Measurements from ENCODE around the gene PHTF2. TPM values are rescaled to one million over a fixed set of nuclear protein-coding genes. Genes with fewer than 3 reads are reported as not detected.
"Not testable (repeated sequence)": the region's sequence is repeated elsewhere in the genome, so short reads cannot be mapped to it uniquely, and the experiment has no call there.

Gene PHTF2
- total and polyA plus RNA-seq, 8 donors = 16.2 to 40.8 (median 30.5) TPM

DNA sequence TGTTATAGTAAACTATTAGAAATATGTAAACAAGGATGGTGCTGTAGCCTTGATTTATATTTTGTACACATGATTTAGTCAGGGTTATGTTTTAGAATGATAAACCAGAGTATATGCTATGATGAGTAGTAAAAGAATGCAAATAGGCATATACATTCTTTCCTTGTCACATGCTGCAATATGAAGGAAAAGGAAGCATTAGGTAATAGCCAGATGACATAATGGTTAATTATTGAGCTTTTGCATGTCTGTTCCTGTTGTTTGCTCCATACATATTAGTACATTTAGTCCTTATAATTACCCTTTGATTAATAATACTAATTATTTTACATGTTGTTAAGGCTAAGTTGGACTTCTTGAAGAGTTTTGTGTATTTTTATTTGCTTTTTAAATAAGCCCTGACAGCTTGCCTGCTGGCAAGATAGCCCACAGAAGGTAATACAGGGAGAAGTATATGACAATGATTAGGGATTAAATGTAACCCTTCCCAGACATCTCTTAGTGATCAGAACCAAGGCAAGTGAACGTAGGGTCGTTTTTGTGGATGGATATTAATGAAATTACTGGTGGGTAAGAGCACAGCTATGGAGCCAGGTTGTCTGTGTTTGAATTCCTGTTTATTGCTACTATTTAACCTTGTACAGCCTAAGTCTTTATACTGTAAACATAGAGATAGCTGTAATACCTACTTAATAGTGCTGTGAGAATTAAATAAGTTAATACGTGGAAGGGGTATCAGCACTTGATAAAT is 68.4 kb downstream of the PHTF2 start:
- Histone ChIP-seq H3K9me3 (no peaks in the 10 kb centered on the region), H3K4me1 (peaks cover 0 to 13% of the 10 kb centered on the region in 2 donors), H3K27me3 (no peaks in the 10 kb centered on the region), H3K27ac (no peak overlapping the region), H3K36me3 (no peaks in the 10 kb centered on the region), H3K4me3 (no peak overlapping the region)
- intact Hi-C loops (cut with DNase I) = no loop called here
- TF ChIP-seq CTCF (IDR thresholded peaks at IDR 0.05) = no peak
- peak in 1 of 4 donors; percentile 9 for DNase-seq
- ATAC-seq = no peak

DNA sequence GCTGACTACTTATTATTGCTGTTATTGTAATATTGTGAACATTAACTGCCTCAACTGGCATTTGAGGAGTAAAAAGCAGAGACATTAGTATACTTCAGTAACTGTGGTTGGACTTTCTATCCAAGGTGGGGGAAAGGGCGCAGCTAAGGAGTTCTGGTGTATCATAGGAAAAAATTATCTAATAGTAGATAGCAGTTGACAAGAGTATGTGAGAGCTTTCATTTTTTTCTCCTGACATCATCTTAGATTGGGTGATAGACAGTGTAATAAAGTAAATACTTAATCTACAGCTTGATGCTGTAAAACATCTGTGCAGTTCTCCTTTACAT is 68.9 kb downstream of the PHTF2 start:
- DNase-seq = no peak
- Histone ChIP-seq H3K27ac (no peak overlapping the region), H3K9me3 (no peaks in the 10 kb centered on the region), H3K27me3 (no peaks in the 10 kb centered on the region), H3K4me1 (peaks cover 0 to 13% of the 10 kb centered on the region in 2 donors), H3K36me3 (no peaks in the 10 kb centered on the region), H3K4me3 (no peak overlapping the region)
- no peak for ATAC-seq
- TF ChIP-seq CTCF (IDR thresholded peaks at IDR 0.05) = no peak
- intact Hi-C loops (cut with DNase I) = no loop called here

GRCh38 chr7:77872256-77872655 is 73.7 kb downstream of the PHTF2 start:
- ATAC-seq; H3K27me3 ChIP-seq; H3K4me3 ChIP-seq; DNase-seq; H3K27ac ChIP-seq; H3K9me3 ChIP-seq; H3K4me1 ChIP-seq; intact Hi-C loops (cut with DNase I); H3K36me3 ChIP-seq: not testable (repeated sequence)

- DNase-seq; ATAC-seq; H3K4me1 ChIP-seq; H3K27me3 ChIP-seq; H3K27ac ChIP-seq; intact Hi-C loops (cut with DNase I); H3K36me3 ChIP-seq; H3K4me3 ChIP-seq; H3K9me3 ChIP-seq: not testable (repeated sequence)
These were observed 75.1 kb downstream of the PHTF2 start for GRCh38 chr7:77873416-77874327.

GRCh38 chr7:77877791-77878190 is 79.2 kb downstream of the PHTF2 start:
- Histone ChIP-seq H3K27me3 (no peaks in the 10 kb centered on the region), H3K9me3 (no peaks in the 10 kb centered on the region), H3K4me1 (no peaks in the 10 kb centered on the region), H3K4me3 (no peak overlapping the region), H3K27ac (no peak overlapping the region), H3K36me3 (no peaks in the 10 kb centered on the region)
- no peak for TF ChIP-seq CTCF (IDR thresholded peaks at IDR 0.05)
- no peak for ATAC-seq
- DNase-seq = no peak
- intact Hi-C loops (cut with DNase I) = no loop called here

GRCh38 chr7:77878500-77878899 is 79.9 kb downstream of the PHTF2 start:
- intact Hi-C loops (cut with DNase I) = no loop called here
- DNase-seq = no peak

More at GRCh38 chr7:77878500-77878899, 79.9 kb downstream of the PHTF2 start:
- Histone ChIP-seq H3K9me3 (no peaks in the 10 kb centered on the region), H3K27me3 (no peaks in the 10 kb centered on the region), H3K4me1 (no peaks in the 10 kb centered on the region), H3K36me3 (no peaks in the 10 kb centered on the region), H3K4me3 (no peak overlapping the region), H3K27ac (no peak overlapping the region)
- TF ChIP-seq CTCF (IDR thresholded peaks at IDR 0.05) = no peak
- ATAC-seq = no peak
